HCT116 (cell line): ENCODE results near the gene MTHFSD. TPM values are rescaled to one million over a fixed set of nuclear protein-coding genes. Genes with fewer than 3 reads are reported as not detected.

Experiments used
- ATAC-seq: fragments of 200-7000 bp; cut with Tn5 transposase; 2 replicates; pipeline ENCODE4 v1.9.1; 2020; ENCODE audit warnings: mild to moderate bottlenecking, moderate library complexity
- BruUV-seq: library from RNA; stranded (reverse); fragments of 400-500 nt; replicated peaks from 2 replicates; lab custom pipeline; 2021; lab: Mats Ljungman, UMichigan
- CTCF ChIA-PET: fragments of 300-600 bp; sonication (Branson Sonifier 250); formaldehyde crosslinking; loops from one replicate; lab custom pipeline; 2021; ENCODE audit warnings: antibody characterized with exemption; lab: Charles Lee
- POLR2A ChIA-PET: fragments of 300-600, 350-600 bp; sonication (Branson Sonifier 250); formaldehyde crosslinking; loops from one replicate; lab custom pipeline; 2021; ENCODE audit warnings: antibody characterized with exemption; lab: Charles Lee
- RAD21 ChIA-PET, 2 experiments: fragments of 300-600 bp; sonication (Branson Sonifier 250); formaldehyde crosslinking; loops; one replicate each; lab custom pipeline; 2023; ENCODE audit warnings: low total read pairs in 2 of 2; ENCODE audit not compliant: uncharacterized antibody in 2 of 2, unreplicated experiment in 2 of 2, low non-redundant PET in 1 of 2; lab: Charles Lee
- DNase-seq: peaks from one replicate; pipeline ENCODE4 v3.0.0-alpha.2; 2010; ENCODE audit warnings: low read depth, low spot score
- H2AFZ ChIP-seq: fragments of 200-600 bp; shearing (Covaris generic), sonication (generic); 2 replicates; pipeline ENCODE4 v1.6.1; 2017; ENCODE audit warnings: low read depth, mixed run types, mixed read lengths, antibody characterized with exemption, low read length; ENCODE audit not compliant: poor library complexity, severe bottlenecking
- H3K27ac ChIP-seq: 2 replicates; pipeline ENCODE4 v1.5.1; 2012; ENCODE audit warnings: low read depth, low read length
- H3K27me3 ChIP-seq: fragments of 200-600 bp; sonication (generic); 2 replicates; pipeline ENCODE4 v1.6.1; 2016; ENCODE audit warnings: mixed run types, low read length, mixed read lengths; ENCODE audit not compliant: insufficient read depth
- H3K36me3 ChIP-seq, 2 experiments: fragments of 200-500 bp in 1 of 2; fragments of 200-600 bp in 1 of 2; sonication (Bioruptor generic) in 1 of 2; sonication (generic) in 1 of 2; 2 replicates each; pipeline versions ENCODE4 v1.5.1 to v1.6.1; 2014 to 2016; ENCODE audit warnings: low read length in 2 of 2, inconsistent platforms in 1 of 2, mixed read lengths in 1 of 2, mixed run types in 1 of 2; ENCODE audit not compliant: insufficient read depth in 2 of 2, control insufficient read depth in 1 of 2
- H3K4me1 ChIP-seq, 2 experiments: fragments of 200-600 bp in 1 of 2; sonication (generic) in 1 of 2; 2 replicates each; pipeline versions ENCODE4 v1.5.1 to v1.6.1; 2012 to 2017; ENCODE audit warnings: low read length in 2 of 2, inconsistent platforms in 1 of 2, mild to moderate bottlenecking in 1 of 2, mixed read lengths in 1 of 2, mixed run types in 1 of 2, moderate library complexity in 1 of 2; ENCODE audit not compliant: insufficient read depth in 2 of 2, control insufficient read depth in 1 of 2
- H3K4me2 ChIP-seq: fragments of 200-600 bp; sonication (generic); 2 replicates; pipeline ENCODE4 v1.6.1; 2017; ENCODE audit warnings: mixed run types, low read length, mixed read lengths
- H3K4me3 ChIP-seq, 2 experiments: fragments of 200-600 bp in 1 of 2; sonication (generic) in 1 of 2; replicated peaks in 1 of 2; 2 replicates each; pipeline ENCODE4 v1.5.1; 2011 to 2016; ENCODE audit warnings: low read length in 2 of 2, control low read depth in 1 of 2, low read depth in 1 of 2, mild to moderate bottlenecking in 1 of 2, mixed read lengths in 1 of 2, mixed run types in 1 of 2
- H3K79me2 ChIP-seq: fragments of 200-600 bp; sonication (generic); 2 replicates; pipeline ENCODE4 v1.6.1; 2017; ENCODE audit warnings: mild to moderate bottlenecking, mixed run types, low read length, moderate library complexity, mixed read lengths; ENCODE audit not compliant: insufficient read depth
- H3K9ac ChIP-seq: fragments of 200-600 bp; sonication (generic); 2 replicates; pipeline ENCODE4 v1.6.1; 2016; ENCODE audit warnings: low read length, mixed read lengths
- H3K9me2 ChIP-seq: fragments of 200-600 bp; sonication (generic), shearing (Covaris generic); 2 replicates; pipeline ENCODE4 v1.6.1; 2017; ENCODE audit warnings: mixed run types, mild to moderate bottlenecking, moderate library complexity; ENCODE audit not compliant: insufficient read depth
- H3K9me3 ChIP-seq, 2 experiments: fragments of 200-500 bp in 1 of 2; fragments of 200-600 bp in 1 of 2; sonication (Bioruptor generic) in 1 of 2; sonication (generic) in 1 of 2; 2 replicates each; pipeline ENCODE4 v1.6.1; 2014 to 2017; ENCODE audit warnings: low read length in 2 of 2, mixed read lengths in 2 of 2, inconsistent platforms in 1 of 2, low read depth in 1 of 2, mild to moderate bottlenecking in 1 of 2, mixed run types in 1 of 2, moderate library complexity in 1 of 2; ENCODE audit not compliant: control insufficient read depth in 1 of 2, insufficient read depth in 1 of 2
- H4K20me1 ChIP-seq: fragments of 200-600 bp; sonication (generic), shearing (Covaris generic); 2 replicates; pipeline ENCODE4 v1.6.1; 2017; ENCODE audit warnings: mixed run types, mild to moderate bottlenecking, moderate library complexity; ENCODE audit not compliant: insufficient read depth
- CBX3 ChIP-seq: IDR thresholded peaks from 2 replicates; pipeline ENCODE4 v1.6.1; 2012; ENCODE audit warnings: low read depth
- CEBPB ChIP-seq: IDR thresholded peaks from 2 replicates; pipeline ENCODE4 v1.6.1; 2012; ENCODE audit warnings: low read depth
- ELF1 ChIP-seq: IDR thresholded peaks from 2 replicates; pipeline ENCODE4 v1.6.1; 2012; ENCODE audit warnings: low read depth, borderline replicate concordance
- EZH2phosphoT487 ChIP-seq: fragments of 200-600 bp; IDR thresholded peaks from 2 replicates; pipeline ENCODE4 v1.6.1; 2018; ENCODE audit warnings: antibody characterized with exemption, borderline replicate concordance
- FOSL1 ChIP-seq: IDR thresholded peaks from 2 replicates; pipeline ENCODE4 v1.6.1; 2012; ENCODE audit warnings: low read depth
- MAX ChIP-seq: IDR thresholded peaks from 2 replicates; pipeline ENCODE4 v1.6.1; 2012
- POLR2A ChIP-seq: IDR thresholded peaks from 2 replicates; pipeline ENCODE4 v1.7.0; 2011; ENCODE audit warnings: borderline replicate concordance; ENCODE audit not compliant: insufficient read depth, insufficient read length; ENCODE audit errors: extremely low read depth
- SP1 ChIP-seq: IDR thresholded peaks from 2 replicates; pipeline ENCODE4 v1.6.1; 2012; ENCODE audit warnings: low read depth
- ZFX ChIP-seq: fragments of 450-650 bp; IDR thresholded peaks from 2 replicates; pipeline ENCODE4 v1.6.1; 2017
- ZNF274 ChIP-seq: fragments of 200-500 bp; sonication (Bioruptor generic); IDR thresholded peaks from 2 replicates; pipeline ENCODE4 v1.6.1; 2014; ENCODE audit warnings: mild to moderate bottlenecking, low read depth, low read length, inconsistent platforms
- intact Hi-C: fragments of 100-400 bp; cut with micrococcal nuclease; formaldehyde crosslinking; loops from 2 replicates; pipeline ENCODE4 v1.10.0; 2022
- total RNA-seq: library from RNA; stranded (reverse); gene quantifications from one replicate; pipeline ENCODE4 v1.2.1, GENCODE V29; 2021; ENCODE audit not compliant: unreplicated experiment
- TF ChIP-seq, protein P1 (sequence below), 3 experiments: fragments of 200-600 bp in 1 of 3; sonication (generic) in 1 of 3; IDR thresholded peaks in 2 of 3; conservative IDR thresholded peaks in 1 of 3; 2 replicates each; pipeline ENCODE4 v1.5.1; 2012 to 2017; ENCODE audit warnings: low read depth in 2 of 3, low read length in 2 of 3, antibody characterized with exemption in 1 of 3, borderline replicate concordance in 1 of 3, control low read depth in 1 of 3, mild to moderate bottlenecking in 1 of 3, mixed read lengths in 1 of 3, mixed run types in 1 of 3, moderate library complexity in 1 of 3; ENCODE audit not compliant: insufficient read depth in 1 of 3
- TF ChIP-seq, protein P2 (sequence below): IDR thresholded peaks from 2 replicates; pipeline ENCODE4 v1.6.1; 2012; ENCODE audit warnings: low read depth
- TF ChIP-seq, protein P3 (sequence below): IDR thresholded peaks from 2 replicates; pipeline ENCODE4 v1.6.1; 2012

Gene MTHFSD
- total RNA-seq, 1 experiment from 2014 or later = 33.1 TPM

DNA sequence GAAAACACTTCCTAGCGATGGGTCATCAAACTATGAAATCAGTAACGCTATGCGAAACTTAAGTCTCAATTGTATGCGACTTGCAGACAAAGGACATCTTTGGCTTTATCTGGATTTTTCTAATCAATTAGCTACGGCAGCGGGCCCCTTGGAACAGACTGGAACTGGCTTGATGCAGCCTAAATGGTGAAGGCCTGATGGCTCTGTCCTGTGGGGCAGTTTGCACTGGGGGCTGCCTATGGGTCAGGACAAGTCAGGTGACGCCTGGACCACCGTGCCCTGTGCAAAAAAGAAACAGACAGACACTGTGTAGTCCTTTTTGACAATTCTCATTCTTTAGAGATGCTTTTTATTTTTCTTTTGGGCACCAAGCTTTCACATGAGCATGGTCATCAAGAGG, 22.0 kb downstream of the MTHFSD start:
- POLR2A ChIA-PET = no interaction called here
- no peak overlapping the region for H3K9ac ChIP-seq
- CTCF ChIA-PET = no interaction called here

More for the DNA sequence above, 22.0 kb downstream of the MTHFSD start:
- H4K20me1 ChIP-seq = no peaks in the 10 kb centered on the region
- H3K36me3 ChIP-seq = peaks cover 6 to 13% of the 10 kb centered on the region in 2 experiments
- H3K79me2 ChIP-seq = no peaks in the 10 kb centered on the region
- no TSS peak for BruUV-seq
- DNase-seq = no peak
- no peak overlapping the region for H2AFZ ChIP-seq
- no peak overlapping the region for H3K27ac ChIP-seq
- TF ChIP-seq CBX3 = no peak
- TF ChIP-seq POLR2A = no peak
- TF ChIP-seq ELF1 = no peak
- TF ChIP-seq, protein P1, sequence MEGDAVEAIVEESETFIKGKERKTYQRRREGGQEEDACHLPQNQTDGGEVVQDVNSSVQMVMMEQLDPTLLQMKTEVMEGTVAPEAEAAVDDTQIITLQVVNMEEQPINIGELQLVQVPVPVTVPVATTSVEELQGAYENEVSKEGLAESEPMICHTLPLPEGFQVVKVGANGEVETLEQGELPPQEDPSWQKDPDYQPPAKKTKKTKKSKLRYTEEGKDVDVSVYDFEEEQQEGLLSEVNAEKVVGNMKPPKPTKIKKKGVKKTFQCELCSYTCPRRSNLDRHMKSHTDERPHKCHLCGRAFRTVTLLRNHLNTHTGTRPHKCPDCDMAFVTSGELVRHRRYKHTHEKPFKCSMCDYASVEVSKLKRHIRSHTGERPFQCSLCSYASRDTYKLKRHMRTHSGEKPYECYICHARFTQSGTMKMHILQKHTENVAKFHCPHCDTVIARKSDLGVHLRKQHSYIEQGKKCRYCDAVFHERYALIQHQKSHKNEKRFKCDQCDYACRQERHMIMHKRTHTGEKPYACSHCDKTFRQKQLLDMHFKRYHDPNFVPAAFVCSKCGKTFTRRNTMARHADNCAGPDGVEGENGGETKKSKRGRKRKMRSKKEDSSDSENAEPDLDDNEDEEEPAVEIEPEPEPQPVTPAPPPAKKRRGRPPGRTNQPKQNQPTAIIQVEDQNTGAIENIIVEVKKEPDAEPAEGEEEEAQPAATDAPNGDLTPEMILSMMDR (IDR thresholded peaks at IDR 0.05 in 2 of 3, conservative IDR thresholded peaks at IDR 0.05 in 1 of 3; ENCODE audit: borderline replicate concordance in 1 of 3, insufficient read depth in 1 of 3, low read depth in 2 of 3, low read length in 2 of 3) = no peak
- no peak for TF ChIP-seq CEBPB
- TF ChIP-seq EZH2phosphoT487 = no peak
- TF ChIP-seq FOSL1 = no peak
- no peak for TF ChIP-seq SP1
- TF ChIP-seq, protein P2, sequence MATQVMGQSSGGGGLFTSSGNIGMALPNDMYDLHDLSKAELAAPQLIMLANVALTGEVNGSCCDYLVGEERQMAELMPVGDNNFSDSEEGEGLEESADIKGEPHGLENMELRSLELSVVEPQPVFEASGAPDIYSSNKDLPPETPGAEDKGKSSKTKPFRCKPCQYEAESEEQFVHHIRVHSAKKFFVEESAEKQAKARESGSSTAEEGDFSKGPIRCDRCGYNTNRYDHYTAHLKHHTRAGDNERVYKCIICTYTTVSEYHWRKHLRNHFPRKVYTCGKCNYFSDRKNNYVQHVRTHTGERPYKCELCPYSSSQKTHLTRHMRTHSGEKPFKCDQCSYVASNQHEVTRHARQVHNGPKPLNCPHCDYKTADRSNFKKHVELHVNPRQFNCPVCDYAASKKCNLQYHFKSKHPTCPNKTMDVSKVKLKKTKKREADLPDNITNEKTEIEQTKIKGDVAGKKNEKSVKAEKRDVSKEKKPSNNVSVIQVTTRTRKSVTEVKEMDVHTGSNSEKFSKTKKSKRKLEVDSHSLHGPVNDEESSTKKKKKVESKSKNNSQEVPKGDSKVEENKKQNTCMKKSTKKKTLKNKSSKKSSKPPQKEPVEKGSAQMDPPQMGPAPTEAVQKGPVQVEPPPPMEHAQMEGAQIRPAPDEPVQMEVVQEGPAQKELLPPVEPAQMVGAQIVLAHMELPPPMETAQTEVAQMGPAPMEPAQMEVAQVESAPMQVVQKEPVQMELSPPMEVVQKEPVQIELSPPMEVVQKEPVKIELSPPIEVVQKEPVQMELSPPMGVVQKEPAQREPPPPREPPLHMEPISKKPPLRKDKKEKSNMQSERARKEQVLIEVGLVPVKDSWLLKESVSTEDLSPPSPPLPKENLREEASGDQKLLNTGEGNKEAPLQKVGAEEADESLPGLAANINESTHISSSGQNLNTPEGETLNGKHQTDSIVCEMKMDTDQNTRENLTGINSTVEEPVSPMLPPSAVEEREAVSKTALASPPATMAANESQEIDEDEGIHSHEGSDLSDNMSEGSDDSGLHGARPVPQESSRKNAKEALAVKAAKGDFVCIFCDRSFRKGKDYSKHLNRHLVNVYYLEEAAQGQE = no peak
- TF ChIP-seq, protein P3, sequence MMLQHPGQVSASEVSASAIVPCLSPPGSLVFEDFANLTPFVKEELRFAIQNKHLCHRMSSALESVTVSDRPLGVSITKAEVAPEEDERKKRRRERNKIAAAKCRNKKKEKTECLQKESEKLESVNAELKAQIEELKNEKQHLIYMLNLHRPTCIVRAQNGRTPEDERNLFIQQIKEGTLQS = no peak
- no peak for TF ChIP-seq ZFX
- no peak for TF ChIP-seq MAX
- TF ChIP-seq ZNF274 = no peak
- no peak overlapping the region for H3K4me3 ChIP-seq
- no peaks in the 10 kb centered on the region for H3K27me3 ChIP-seq
- ATAC-seq = no peak
- H3K4me1 ChIP-seq = peaks cover 0 to 8% of the 10 kb centered on the region in 2 experiments; a peak in 1 of 4 replicates
- no peaks in the 10 kb centered on the region for H3K9me2 ChIP-seq
- intact Hi-C loops = no loop called here
- RAD21 ChIA-PET = no interaction called here
- H3K9me3 ChIP-seq = no peaks in the 10 kb centered on the region
- no peak overlapping the region for H3K4me2 ChIP-seq
